GM19328 (cell line): ENCODE results near the gene HPSE2.
"Not testable (repeated sequence)": the region's sequence is repeated elsewhere in the genome, so short reads cannot be mapped to it uniquely, and the experiment has no call there.

ENCODE experiments used
- ATAC-seq: cut with Tn5 transposase; IDR thresholded peaks from one replicate; pipeline ENCODE4 v1.9.1; 2021; ENCODE audit warnings: mild to moderate bottlenecking, moderate library complexity; ENCODE audit not compliant: unreplicated experiment

Gene HPSE2

DNA sequence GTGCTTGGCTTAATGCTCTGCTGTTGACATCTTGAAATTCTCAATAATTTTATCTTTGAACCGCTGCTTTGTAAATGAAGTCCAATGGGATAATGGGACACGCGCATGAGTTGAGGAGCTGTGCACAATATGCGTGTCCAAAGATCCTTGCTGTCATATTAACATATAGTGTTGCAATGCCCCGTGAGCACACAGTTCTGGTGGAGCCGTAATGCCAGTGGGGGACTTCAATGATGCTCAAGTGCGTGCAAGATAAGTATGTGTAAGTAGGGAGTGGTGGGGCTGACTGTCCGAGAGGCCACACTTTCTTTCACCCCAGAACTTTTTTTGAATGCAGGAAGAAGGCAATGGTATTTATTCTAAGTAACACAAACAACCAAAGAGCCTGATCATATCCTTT lies 711.5 kb downstream of the HPSE2 start:
- no peak for ATAC-seq

DNA sequence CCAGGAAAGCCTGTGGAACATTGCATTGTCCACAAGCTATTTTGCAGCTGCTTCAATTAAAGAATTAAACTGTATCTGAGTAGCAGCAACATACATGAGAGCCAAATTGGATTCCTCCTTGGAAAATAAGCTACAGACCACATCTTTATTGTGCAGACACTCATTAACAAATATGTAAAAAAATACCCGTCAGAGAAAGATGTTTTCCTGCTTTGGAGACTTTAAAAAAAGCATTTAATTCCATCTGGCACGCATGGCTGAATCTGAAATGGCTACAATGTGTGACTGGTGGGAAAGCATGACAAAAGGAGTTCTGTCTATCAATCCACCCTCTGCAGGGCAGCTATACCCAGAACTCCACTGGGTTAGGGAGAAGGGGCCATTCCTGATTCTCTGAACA lies 715.8 kb downstream of the HPSE2 start:
- ATAC-seq = no peak

DNA sequence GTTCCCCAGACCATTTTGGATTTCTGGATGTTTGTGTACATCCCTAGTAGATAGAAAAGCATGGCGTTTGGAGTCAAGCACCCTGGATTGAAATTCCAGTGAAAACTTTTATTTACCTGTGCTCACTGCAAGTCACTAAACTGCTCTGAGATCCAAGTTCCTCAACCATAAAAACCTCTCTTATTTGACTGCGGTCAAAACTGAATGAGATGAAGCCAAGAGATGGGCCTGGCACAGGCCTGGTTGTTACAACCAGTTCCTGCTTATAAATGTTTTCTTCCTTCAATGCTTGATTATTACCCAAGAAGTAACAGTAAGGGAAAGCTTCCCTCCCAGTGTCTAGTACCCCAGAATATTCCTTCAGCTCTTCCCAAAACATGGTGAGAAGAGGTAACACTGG lies 718.0 kb downstream of the HPSE2 start:
- no peak for ATAC-seq

DNA sequence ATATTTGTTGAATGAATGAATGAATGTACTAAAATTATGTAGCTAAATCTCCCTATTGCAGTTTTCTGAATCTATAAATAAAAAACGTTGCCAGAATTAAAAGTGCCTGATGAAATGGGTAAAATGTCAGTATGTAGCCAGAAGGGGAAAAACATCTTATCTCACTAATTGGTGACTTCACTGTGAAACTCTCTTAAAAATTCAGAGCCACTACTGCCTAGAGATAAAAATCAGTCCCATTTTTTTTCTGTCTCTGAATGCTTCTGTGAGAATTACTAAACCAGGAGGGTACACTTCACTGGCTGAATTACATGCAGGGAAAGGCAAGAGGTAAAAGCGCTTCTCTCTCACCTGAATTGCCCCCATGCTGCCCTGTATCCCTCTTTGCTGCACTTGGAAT lies 719.3 kb downstream of the HPSE2 start:
- ATAC-seq = no peak

GRCh38 chr10:98513704-98514103 lies 721.9 kb downstream of the HPSE2 start:
- no peak for ATAC-seq

DNA sequence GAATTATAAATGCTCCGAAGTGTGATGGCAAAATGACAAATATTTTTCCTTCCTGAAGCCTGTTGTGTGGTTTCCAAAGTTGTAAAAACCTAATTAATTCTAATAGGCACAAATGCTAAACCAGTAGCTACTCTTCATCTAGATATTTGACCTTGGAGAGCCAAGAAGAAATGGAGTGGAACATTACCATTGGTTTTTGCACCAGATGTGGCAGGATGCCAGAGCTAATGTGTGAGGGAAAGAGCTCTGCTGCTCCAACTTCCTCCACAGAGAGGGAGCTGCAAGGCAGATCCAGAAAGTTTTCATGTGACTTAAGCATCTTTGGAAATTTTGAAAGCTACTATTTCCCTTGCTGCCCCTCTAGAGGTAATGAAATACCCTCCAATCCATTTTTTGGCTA lies 723.8 kb downstream of the HPSE2 start:
- no peak for ATAC-seq

DNA sequence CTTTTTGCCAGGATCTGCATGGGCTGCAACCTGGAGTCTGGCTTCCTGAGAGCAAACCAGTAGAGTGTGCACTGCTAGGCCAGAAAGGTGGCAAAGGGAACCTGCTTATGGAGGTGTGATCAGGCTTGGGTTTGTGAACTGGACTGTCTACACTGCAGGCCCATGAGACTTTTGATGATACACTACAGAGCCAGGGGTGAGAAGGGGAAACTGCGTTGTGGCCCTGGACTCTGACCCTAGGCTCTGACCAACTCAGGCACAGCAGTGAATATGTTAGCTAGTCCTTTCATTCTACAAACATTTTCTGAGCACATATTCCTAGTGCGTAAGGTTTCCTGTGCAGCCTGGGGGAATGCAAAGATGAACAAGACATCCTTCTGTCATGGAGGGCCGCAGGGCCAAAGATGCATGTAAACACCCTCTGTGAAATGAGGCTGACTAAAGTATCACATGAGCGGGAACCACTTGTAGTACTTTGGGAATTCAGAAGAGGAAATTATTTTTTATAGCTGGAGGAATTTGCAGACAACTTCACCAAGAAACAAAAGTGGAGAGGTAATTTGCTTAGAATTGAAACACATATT lies 725.1 kb downstream of the HPSE2 start:
- ATAC-seq = no peak

- ATAC-seq = no peak
Observed at GRCh38 chr10:98509745-98510144, 725.9 kb downstream of the HPSE2 start.

- ATAC-seq = not testable (repeated sequence)
Observed at GRCh38 chr10:98502535-98502934, 733.1 kb downstream of the HPSE2 start.

- ATAC-seq = no peak
Observed at GRCh38 chr10:98492763-98493162, 742.9 kb downstream of the HPSE2 start.

DNA sequence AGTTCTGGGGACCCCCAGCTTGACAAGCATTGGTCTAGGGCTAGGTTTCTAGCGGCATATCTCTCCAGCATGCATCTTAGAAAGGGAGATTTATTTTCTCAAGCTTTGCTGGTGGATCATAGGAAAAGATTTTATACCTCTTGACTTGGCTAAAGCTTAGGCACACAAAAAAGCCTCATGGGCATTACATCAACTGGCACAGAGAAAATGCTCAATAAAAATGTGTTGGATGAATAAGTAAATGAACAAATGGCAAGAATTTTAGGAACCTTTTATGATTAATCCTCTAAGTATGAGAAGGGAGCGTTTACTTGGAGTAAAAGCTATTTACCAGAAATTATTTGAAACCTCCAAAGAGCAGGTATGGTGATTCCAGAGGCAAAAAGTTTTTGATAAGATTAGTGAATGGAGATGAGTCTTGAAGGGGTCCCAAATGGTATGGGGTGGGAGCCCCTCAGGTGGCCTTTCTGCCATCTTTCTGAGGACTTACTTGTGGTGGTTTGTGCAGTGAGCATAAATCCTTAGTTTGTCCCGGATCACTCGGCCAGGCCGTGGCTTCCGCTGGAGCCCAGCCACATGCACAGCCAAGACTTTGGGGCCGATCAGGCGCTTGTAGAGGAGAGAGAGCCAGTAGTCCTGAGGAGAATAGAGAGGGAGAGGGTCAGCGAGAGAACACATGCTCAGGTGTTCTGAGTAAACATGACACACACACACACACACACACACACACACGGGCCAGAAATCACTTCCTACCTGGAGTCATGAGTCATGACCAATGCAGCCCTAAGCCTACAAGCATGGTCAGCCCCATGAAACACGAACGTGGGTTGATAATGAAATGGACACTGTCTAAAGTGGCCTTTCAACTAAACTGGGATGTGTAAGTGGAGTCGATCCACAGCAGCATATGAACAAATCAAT lies 745.8 kb downstream of the HPSE2 start:
- no peak for ATAC-seq

- no peak for ATAC-seq
Observed at GRCh38 chr10:98488669-98489430, 746.8 kb downstream of the HPSE2 start.

GRCh38 chr10:98487649-98488048 lies 748.0 kb downstream of the HPSE2 start:
- no peak for ATAC-seq

- no peak for ATAC-seq
Observed at GRCh38 chr10:98486421-98486820, 749.2 kb downstream of the HPSE2 start.

- ATAC-seq = no peak
Observed at GRCh38 chr10:98485959-98486358, 749.7 kb downstream of the HPSE2 start.

- no peak for ATAC-seq
Observed at GRCh38 chr10:98483658-98484057, 752.0 kb downstream of the HPSE2 start.

- ATAC-seq = no peak
Observed at GRCh38 chr10:98482096-98482495, 753.6 kb downstream of the HPSE2 start.

- ATAC-seq = no peak
Observed at GRCh38 chr10:98481404-98481945, 754.2 kb downstream of the HPSE2 start.

DNA sequence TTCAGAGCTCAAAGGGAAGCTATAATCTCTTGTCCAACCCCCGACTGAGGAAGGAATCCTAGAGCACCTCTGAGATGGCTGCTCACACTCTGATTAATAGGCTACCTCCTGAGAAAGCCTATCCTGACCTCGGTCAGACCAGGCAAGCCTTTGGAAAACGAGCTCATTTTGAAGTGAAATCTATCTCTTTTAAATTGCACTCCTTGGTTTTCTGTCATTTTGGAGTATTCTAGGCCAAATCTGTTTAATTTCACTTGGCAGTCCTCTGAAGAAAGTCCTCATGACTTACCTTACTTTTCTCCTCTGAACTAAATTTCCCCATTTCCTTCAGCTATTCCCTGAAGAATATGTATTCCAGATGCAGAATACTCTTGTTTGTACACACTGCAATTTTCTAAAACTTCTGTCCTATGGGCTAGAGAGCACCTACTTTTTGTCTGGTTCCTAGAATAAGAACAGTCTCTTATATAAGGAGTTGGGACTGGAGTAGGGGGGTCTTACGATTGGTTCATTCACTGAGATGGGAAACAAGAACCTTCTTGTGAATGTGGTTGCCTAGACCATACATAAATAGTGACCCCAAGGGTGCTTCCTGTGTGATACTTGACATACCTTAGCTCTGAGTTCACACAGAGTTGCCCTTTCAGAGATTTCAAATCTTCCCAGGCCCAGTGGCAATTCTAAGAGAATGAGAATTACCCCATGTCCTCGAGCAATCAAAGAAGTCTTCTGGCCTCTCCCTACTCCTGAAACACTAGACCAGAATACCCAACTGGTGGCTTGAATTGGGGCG lies 757.0 kb downstream of the HPSE2 start:
- ATAC-seq = no peak

DNA sequence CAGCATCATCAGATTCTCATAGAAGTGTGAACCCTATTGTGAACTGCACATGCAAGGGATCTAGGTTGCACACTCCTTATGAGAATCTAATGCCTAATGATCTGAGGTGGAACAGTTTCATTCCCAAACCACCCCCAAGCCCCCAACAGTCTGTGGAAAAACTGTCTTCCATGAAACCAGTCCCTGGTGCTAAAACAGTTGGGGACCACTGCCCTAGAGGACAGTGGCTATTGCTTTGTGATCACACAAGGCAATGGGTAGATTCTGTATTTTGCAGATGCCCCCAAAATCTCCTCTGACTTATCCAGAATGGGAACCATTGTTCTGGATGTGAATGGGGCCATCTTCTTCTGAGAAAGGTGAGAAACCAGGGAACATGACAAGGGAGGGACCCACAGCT lies 757.8 kb downstream of the HPSE2 start:
- ATAC-seq = no peak

DNA sequence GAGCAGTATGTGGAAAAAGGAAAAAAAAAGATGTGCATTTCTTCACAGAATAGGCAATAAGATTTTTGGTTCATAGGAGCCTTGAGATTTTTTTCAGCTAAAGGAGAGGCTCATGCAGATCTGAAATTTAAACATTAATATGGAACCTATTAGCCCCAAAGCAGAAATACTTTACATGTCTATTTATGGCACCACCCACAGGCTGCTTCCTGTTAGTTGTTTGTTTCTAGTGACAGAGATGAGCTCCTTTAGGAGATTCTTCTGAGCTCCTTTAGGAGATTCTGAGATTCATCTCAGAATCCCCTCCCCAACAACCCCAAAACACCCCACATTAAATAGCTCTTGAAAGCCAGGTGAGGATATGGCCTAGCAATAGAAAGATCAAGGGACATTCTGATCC lies 761.0 kb downstream of the HPSE2 start:
- peak; percentile 53 for ATAC-seq
